OCI-M2 (cell line): Measurements from ENCODE around the gene IL31.
"Not testable (repeated sequence)": the region's sequence is repeated elsewhere in the genome, so short reads cannot be mapped to it uniquely, and the experiment has no call there.

Source experiments
- DNase-seq: peaks from one replicate; lab custom pipeline; 2025; ENCODE audit not compliant: unreplicated experiment; lab: John Stamatoyannopoulos, UW

The IL31 gene

GRCh38 chr12:122194804-122195203, 20.8 kb upstream of the IL31 start:
- no peak for DNase-seq

GRCh38 chr12:122192441-122192840, 18.4 kb upstream of the IL31 start:
- DNase-seq = no peak

- DNase-seq = no peak
Observed at GRCh38 chr12:122190842-122191668, 17.0 kb upstream of the IL31 start.

GRCh38 chr12:122189626-122190475, 15.8 kb upstream of the IL31 start:
- no peak for DNase-seq

GRCh38 chr12:122187466-122187865, 13.4 kb upstream of the IL31 start:
- no peak for DNase-seq

- DNase-seq = no peak
Observed at GRCh38 chr12:122185494-122186082, 11.6 kb upstream of the IL31 start.

- no peak for DNase-seq
Observed at GRCh38 chr12:122185079-122185478, 11.1 kb upstream of the IL31 start.

- no peak for DNase-seq
Observed at GRCh38 chr12:122184517-122184916, 10.5 kb upstream of the IL31 start.

- DNase-seq = no peak
Observed at GRCh38 chr12:122183588-122183940, 9.5 kb upstream of the IL31 start.

- DNase-seq = no peak
Observed at GRCh38 chr12:122182887-122183587, 9.0 kb upstream of the IL31 start, which contains the start of gene LRRC43. LRRC43 (plus strand) TSS chr12:122183123; CDS start chr12:122183145, 22 bp downstream.

- not testable (repeated sequence) for DNase-seq
Observed at GRCh38 chr12:122176473-122176872, 2.5 kb upstream of the IL31 start.

- no peak for DNase-seq
Observed at GRCh38 chr12:122172262-122172939, 1.6 kb downstream of the IL31 start.

- no peak for DNase-seq
Observed at GRCh38 chr12:122171399-122171798, 2.6 kb downstream of the IL31 start.

- no peak for DNase-seq
Observed at GRCh38 chr12:122168492-122168891, 5.5 kb downstream of the IL31 start.

- no peak for DNase-seq
Observed at GRCh38 chr12:122167356-122167925, 6.6 kb downstream of the IL31 start.

GRCh38 chr12:122166422-122167349, 7.3 kb downstream of the IL31 start:
- no peak for DNase-seq

GRCh38 chr12:122162976-122163375, 11.0 kb downstream of the IL31 start:
- DNase-seq = no peak

GRCh38 chr12:122161682-122162081, 12.3 kb downstream of the IL31 start:
- DNase-seq = no peak

- DNase-seq = no peak
Observed at GRCh38 chr12:122160761-122161160, 13.3 kb downstream of the IL31 start.
